Glutamatergic neuron (in vitro differentiated cells): ENCODE results near the gene MSS51. TPM values are rescaled to one million over a fixed set of nuclear protein-coding genes. Genes with fewer than 3 reads are reported as not detected.

ENCODE experiments used
- DNase-seq: peaks from one replicate; pipeline ENCODE4 v3.0.0; 2022
- H3K27ac Mint-ChIP-seq: one replicate; pipeline ENCODE4 v1.8.0; 2020; ENCODE audit warnings: mild to moderate bottlenecking, mixed read lengths, inconsistent platforms; ENCODE audit not compliant: unreplicated experiment
- H3K27me3 Mint-ChIP-seq: one replicate; pipeline ENCODE4 v1.8.0; 2020; ENCODE audit warnings: mild to moderate bottlenecking, moderate library complexity, mixed read lengths, inconsistent platforms; ENCODE audit not compliant: unreplicated experiment
- H3K36me3 Mint-ChIP-seq: one replicate; pipeline ENCODE4 v1.8.0; 2020; ENCODE audit warnings: mild to moderate bottlenecking, mixed read lengths, inconsistent platforms; ENCODE audit not compliant: unreplicated experiment
- H3K4me1 Mint-ChIP-seq: one replicate; pipeline ENCODE4 v1.8.0; 2020; ENCODE audit warnings: mild to moderate bottlenecking, low read depth, mixed read lengths, inconsistent platforms; ENCODE audit not compliant: unreplicated experiment
- H3K4me3 Mint-ChIP-seq: one replicate; pipeline ENCODE4 v1.8.0; 2020; ENCODE audit warnings: mild to moderate bottlenecking, mixed read lengths, inconsistent platforms; ENCODE audit not compliant: unreplicated experiment
- H3K9me3 Mint-ChIP-seq: one replicate; pipeline ENCODE4 v1.8.0; 2020; ENCODE audit warnings: mild to moderate bottlenecking, moderate library complexity, mixed read lengths, inconsistent platforms; ENCODE audit not compliant: unreplicated experiment
- CTCF ChIP-seq: fragments of 200-600 bp; sonication (generic); IDR thresholded peaks from one replicate; pipeline ENCODE4 v1.5.0; 2021; ENCODE audit not compliant: partially characterized antibody, unreplicated experiment
- total RNA-seq: library from RNA; stranded (reverse); fragmentation: NEBNext Ultra II Directional; extraction: Animal tissue kit (Norgen Biotek cat#: 25700); gene quantifications from one replicate; pipeline ENCODE4 v1.2.1, GENCODE V29; 2021; ENCODE audit not compliant: unreplicated experiment

Gene MSS51
- total RNA-seq, 1 donor from 2014 or later: 3.5 TPM

DNA sequence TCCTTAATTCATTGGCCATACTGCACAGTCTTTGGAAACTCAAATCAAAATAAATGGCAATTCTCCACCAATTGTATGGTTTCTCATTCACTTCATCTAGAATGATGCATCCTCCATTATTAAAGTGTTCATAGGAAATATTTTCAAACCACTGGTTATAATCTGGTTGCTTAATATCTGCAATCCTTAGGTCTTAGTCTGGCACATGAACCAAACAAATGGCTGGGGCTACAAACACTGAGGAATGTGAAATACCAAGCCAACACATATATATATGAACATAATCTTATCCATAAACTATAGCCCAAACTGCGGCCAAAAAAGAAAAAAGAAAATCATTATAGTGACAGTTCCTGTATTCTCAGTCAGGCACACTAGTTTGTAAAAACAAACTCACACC, 5.7 kb upstream of the MSS51 start:
- Mint-ChIP-seq H3K9me3 (no peaks in the 10 kb centered on the region), H3K4me1 (peaks cover 4% of the 10 kb centered on the region), H3K27me3 (no peaks in the 10 kb centered on the region), H3K4me3 (no peak overlapping the region), H3K36me3 (no peaks in the 10 kb centered on the region), H3K27ac (peak overlapping the region; percentile 10)
- TF ChIP-seq CTCF: no peak
- DNase-seq: no peak

- no peak for DNase-seq
- H3K4me1 Mint-ChIP-seq: peaks cover 4% of the 10 kb centered on the region
- H3K27ac Mint-ChIP-seq: no peak overlapping the region
- H3K27me3 Mint-ChIP-seq: no peaks in the 10 kb centered on the region
- H3K36me3 Mint-ChIP-seq: no peaks in the 10 kb centered on the region
- H3K4me3 Mint-ChIP-seq: no peak overlapping the region
- TF ChIP-seq CTCF: no peak
- H3K9me3 Mint-ChIP-seq: no peaks in the 10 kb centered on the region
These were observed 469 bp downstream of the MSS51 start for GRCh38 chr10:73432646-73433537.

DNA sequence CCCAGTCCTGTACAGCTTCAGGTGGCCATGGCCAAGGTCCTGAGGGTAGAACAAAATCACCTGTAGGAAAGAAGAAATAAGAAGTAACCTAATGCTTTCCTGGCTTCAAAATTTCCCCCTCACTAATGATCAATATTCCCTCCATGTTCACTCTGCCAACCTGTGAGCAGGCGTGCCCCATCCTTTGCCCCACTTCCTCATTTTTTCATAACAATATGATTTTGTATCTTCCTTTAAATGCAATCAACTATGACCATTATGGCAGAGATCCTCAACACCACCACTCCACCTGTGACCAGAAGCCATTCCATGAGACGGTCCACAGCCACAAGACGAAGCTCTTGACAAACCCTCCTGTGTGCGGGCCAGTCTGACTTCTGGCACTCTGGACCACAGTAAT, 7.0 kb downstream of the MSS51 start:
- TF ChIP-seq CTCF: no peak
- H3K4me3 Mint-ChIP-seq: no peak overlapping the region
- H3K4me1 Mint-ChIP-seq: peaks cover 6% of the 10 kb centered on the region
- no peaks in the 10 kb centered on the region for H3K27me3 Mint-ChIP-seq
- DNase-seq: no peak
- peaks cover 4% of the 10 kb centered on the region for H3K36me3 Mint-ChIP-seq
- peaks cover 2% of the 10 kb centered on the region for H3K9me3 Mint-ChIP-seq
- no peak overlapping the region for H3K27ac Mint-ChIP-seq

DNA sequence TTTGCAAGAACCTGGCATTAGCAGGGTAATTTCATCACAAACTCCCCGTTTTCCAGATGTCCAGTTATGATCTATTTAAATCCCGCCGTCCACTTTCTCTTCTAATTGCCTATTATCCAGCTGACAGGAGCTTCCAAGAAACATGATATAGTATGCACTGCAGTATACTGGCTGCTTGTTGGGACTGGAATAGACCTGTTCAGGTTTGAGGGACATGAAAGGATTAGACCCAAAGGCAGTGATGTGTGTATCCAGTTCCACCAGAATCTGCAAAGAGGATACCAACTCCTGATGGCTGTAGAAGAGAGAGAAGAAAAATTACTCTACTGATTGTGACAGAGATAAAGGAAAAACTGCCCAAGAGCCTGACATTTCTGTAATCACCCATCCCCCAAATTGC, 8.9 kb downstream of the MSS51 start:
- Mint-ChIP-seq H3K4me1 (peaks cover 6% of the 10 kb centered on the region), H3K27ac (peak overlapping the region; percentile 82), H3K36me3 (peaks cover 4% of the 10 kb centered on the region), H3K27me3 (no peaks in the 10 kb centered on the region), H3K9me3 (peaks cover 2% of the 10 kb centered on the region), H3K4me3 (peak overlapping the region; percentile 2)
- no peak for DNase-seq
- TF ChIP-seq CTCF: no peak

GRCh38 chr10:73423309-73423708, 10.1 kb downstream of the MSS51 start:
- no peak for DNase-seq
- Mint-ChIP-seq H3K27ac (no peak overlapping the region), H3K4me1 (peaks cover 6% of the 10 kb centered on the region), H3K36me3 (peaks cover 4% of the 10 kb centered on the region), H3K27me3 (peaks cover 2% of the 10 kb centered on the region), H3K4me3 (no peak overlapping the region), H3K9me3 (peaks cover 2% of the 10 kb centered on the region)
- TF ChIP-seq CTCF: no peak
